GM19238 (cell line): ENCODE results near the gene CLCN7.
A peak's percentile ranks its signal among the peaks of the same experiment; 100 is the strongest.

Experiments
- DNase-seq: peaks from one replicate; pipeline ENCODE4 v3.0.0; 2011; ENCODE audit warnings: low spot score; ENCODE audit not compliant: insufficient read length

Gene CLCN7

GRCh38 chr16:1503110-1503955 is 28.5 kb upstream of the CLCN7 start:
- DNase-seq: no peak

- DNase-seq: no peak
These were observed 27.5 kb upstream of the CLCN7 start for GRCh38 chr16:1502092-1503004.

GRCh38 chr16:1501630-1502029 is 26.8 kb upstream of the CLCN7 start:
- DNase-seq: no peak

- no peak for DNase-seq
These were observed 25.8 kb upstream of the CLCN7 start for GRCh38 chr16:1500465-1501150.

GRCh38 chr16:1499756-1500464 is 25.1 kb upstream of the CLCN7 start:
- no peak for DNase-seq

GRCh38 chr16:1498899-1499676 is 24.3 kb upstream of the CLCN7 start:
- DNase-seq: no peak

- no peak for DNase-seq
These were observed 22.3 kb upstream of the CLCN7 start for GRCh38 chr16:1497014-1497598.

GRCh38 chr16:1496464-1496863 is 21.6 kb upstream of the CLCN7 start:
- no peak for DNase-seq

- DNase-seq: no peak
These were observed 21.0 kb upstream of the CLCN7 start for GRCh38 chr16:1495889-1496262.

- DNase-seq: no peak
These were observed 20.5 kb upstream of the CLCN7 start for GRCh38 chr16:1495211-1495888.

GRCh38 chr16:1494711-1495110 is 19.9 kb upstream of the CLCN7 start:
- DNase-seq: no peak

GRCh38 chr16:1494129-1494640 is 19.4 kb upstream of the CLCN7 start:
- no peak for DNase-seq

- no peak for DNase-seq
These were observed 18.9 kb upstream of the CLCN7 start for GRCh38 chr16:1493746-1494094.

- DNase-seq: peak; percentile 96
These were observed 18.3 kb upstream of the CLCN7 start, which contains the start of gene TELO2 for GRCh38 chr16:1492923-1493745. Gene TELO2, plus strand, starts transcription at chr16:1493360. Its CDS starts 922 bp downstream, at chr16:1494282.

- DNase-seq: no peak
These were observed 17.5 kb upstream of the CLCN7 start for GRCh38 chr16:1492082-1492922.

- DNase-seq: no peak
These were observed 16.5 kb upstream of the CLCN7 start for GRCh38 chr16:1491327-1491726.

GRCh38 chr16:1489077-1489476 is 14.2 kb upstream of the CLCN7 start:
- DNase-seq: no peak
